ENCODE data around the gene TMPRSS13.
"Not testable (repeated sequence)": the region's sequence is repeated elsewhere in the genome, so short reads cannot be mapped to it uniquely, and the experiment has no call there.

The TMPRSS13 gene

GRCh38 chr11:117950993-117951961 lies 22.1 kb upstream of the TMPRSS13 start:
- H3K9me3 ChIP-seq (ENCODE audit: control insufficient read depth in 2 of 2, low read length in 2 of 2) = no peaks in the 10 kb centered on the region
- H3K9ac ChIP-seq (ENCODE audit: low read depth in 1 of 2, low read length in 2 of 2) = peak overlapping the region in 1 of 2 donors; percentile 44
- no peaks in the 10 kb centered on the region for H3K27me3 ChIP-seq (ENCODE audit: control insufficient read depth in 2 of 2, insufficient read depth in 2 of 2, low read length in 2 of 2)
- H3K27ac ChIP-seq (ENCODE audit: low read depth in 2 of 2, low read length in 2 of 2) = peak overlapping the region; percentile 2 to 11
- H3K36me3 ChIP-seq (ENCODE audit: control insufficient read depth in 2 of 2, insufficient read depth in 2 of 2, low read length in 2 of 2) = no peaks in the 10 kb centered on the region
- H3K4me3 ChIP-seq (ENCODE audit: low read length in 2 of 2) = no peak overlapping the region
- H3K4me1 ChIP-seq (ENCODE audit: control insufficient read depth in 2 of 2, insufficient read depth in 2 of 2, low read length in 2 of 2) = peaks cover 3 to 18% of the 10 kb centered on the region in 2 donors

- H3K9me3 ChIP-seq (ENCODE audit: control insufficient read depth in 2 of 2, low read length in 2 of 2) = no peaks in the 10 kb centered on the region
- H3K4me3 ChIP-seq (ENCODE audit: low read length in 2 of 2) = no peak overlapping the region
- peaks cover 3 to 18% of the 10 kb centered on the region in 2 donors for H3K4me1 ChIP-seq (ENCODE audit: control insufficient read depth in 2 of 2, insufficient read depth in 2 of 2, low read length in 2 of 2)
- peak overlapping the region in 1 of 2 donors; percentile 11 for H3K27ac ChIP-seq (ENCODE audit: low read depth in 2 of 2, low read length in 2 of 2)
- H3K27me3 ChIP-seq (ENCODE audit: control insufficient read depth in 2 of 2, insufficient read depth in 2 of 2, low read length in 2 of 2) = no peaks in the 10 kb centered on the region
- H3K36me3 ChIP-seq (ENCODE audit: control insufficient read depth in 2 of 2, insufficient read depth in 2 of 2, low read length in 2 of 2) = no peaks in the 10 kb centered on the region
- H3K9ac ChIP-seq (ENCODE audit: low read depth in 1 of 2, low read length in 2 of 2) = no peak overlapping the region
Observed at GRCh38 chr11:117950301-117950700, 21.1 kb upstream of the TMPRSS13 start.

- Histone ChIP-seq H3K36me3 (ENCODE audit: control insufficient read depth in 2 of 2, insufficient read depth in 2 of 2, low read length in 2 of 2) (no peaks in the 10 kb centered on the region), H3K9ac (ENCODE audit: low read depth in 1 of 2, low read length in 2 of 2) (no peak overlapping the region), H3K4me1 (ENCODE audit: control insufficient read depth in 2 of 2, insufficient read depth in 2 of 2, low read length in 2 of 2) (peaks cover 3 to 18% of the 10 kb centered on the region in 2 donors), H3K9me3 (ENCODE audit: control insufficient read depth in 2 of 2, low read length in 2 of 2) (no peaks in the 10 kb centered on the region), H3K4me3 (ENCODE audit: low read length in 2 of 2) (no peak overlapping the region), H3K27ac (ENCODE audit: low read depth in 2 of 2, low read length in 2 of 2) (no peak overlapping the region), H3K27me3 (ENCODE audit: control insufficient read depth in 2 of 2, insufficient read depth in 2 of 2, low read length in 2 of 2) (no peaks in the 10 kb centered on the region)
Observed at GRCh38 chr11:117949062-117949461, 19.9 kb upstream of the TMPRSS13 start.

GRCh38 chr11:117948466-117948865 lies 19.3 kb upstream of the TMPRSS13 start:
- H3K9ac ChIP-seq (ENCODE audit: low read depth in 1 of 2, low read length in 2 of 2); H3K36me3 ChIP-seq (ENCODE audit: control insufficient read depth in 2 of 2, insufficient read depth in 2 of 2, low read length in 2 of 2); H3K9me3 ChIP-seq (ENCODE audit: control insufficient read depth in 2 of 2, low read length in 2 of 2); H3K4me3 ChIP-seq (ENCODE audit: low read length in 2 of 2); H3K27me3 ChIP-seq (ENCODE audit: control insufficient read depth in 2 of 2, insufficient read depth in 2 of 2, low read length in 2 of 2); H3K27ac ChIP-seq (ENCODE audit: low read depth in 2 of 2, low read length in 2 of 2): not testable (repeated sequence)
- H3K4me1 ChIP-seq (ENCODE audit: control insufficient read depth in 2 of 2, insufficient read depth in 2 of 2, low read length in 2 of 2) = peaks cover 3 to 18% of the 10 kb centered on the region in 2 donors

- H3K9me3 ChIP-seq (ENCODE audit: control insufficient read depth in 2 of 2, low read length in 2 of 2); H3K9ac ChIP-seq (ENCODE audit: low read depth in 1 of 2, low read length in 2 of 2); H3K4me3 ChIP-seq (ENCODE audit: low read length in 2 of 2); H3K27ac ChIP-seq (ENCODE audit: low read depth in 2 of 2, low read length in 2 of 2); H3K36me3 ChIP-seq (ENCODE audit: control insufficient read depth in 2 of 2, insufficient read depth in 2 of 2, low read length in 2 of 2); H3K27me3 ChIP-seq (ENCODE audit: control insufficient read depth in 2 of 2, insufficient read depth in 2 of 2, low read length in 2 of 2): not testable (repeated sequence)
- peaks cover 3 to 18% of the 10 kb centered on the region in 2 donors for H3K4me1 ChIP-seq (ENCODE audit: control insufficient read depth in 2 of 2, insufficient read depth in 2 of 2, low read length in 2 of 2)
Observed at GRCh38 chr11:117947751-117948150, 18.5 kb upstream of the TMPRSS13 start.

- Histone ChIP-seq H3K4me3 (ENCODE audit: low read length in 2 of 2) (no peak overlapping the region), H3K4me1 (ENCODE audit: control insufficient read depth in 2 of 2, insufficient read depth in 2 of 2, low read length in 2 of 2) (peaks cover 3 to 13% of the 10 kb centered on the region in 2 donors), H3K27me3 (ENCODE audit: control insufficient read depth in 2 of 2, insufficient read depth in 2 of 2, low read length in 2 of 2) (no peaks in the 10 kb centered on the region), H3K36me3 (ENCODE audit: control insufficient read depth in 2 of 2, insufficient read depth in 2 of 2, low read length in 2 of 2) (no peaks in the 10 kb centered on the region), H3K9me3 (ENCODE audit: control insufficient read depth in 2 of 2, low read length in 2 of 2) (no peaks in the 10 kb centered on the region), H3K27ac (ENCODE audit: low read depth in 2 of 2, low read length in 2 of 2) (no peak overlapping the region), H3K9ac (ENCODE audit: low read depth in 1 of 2, low read length in 2 of 2) (no peak overlapping the region)
Observed at GRCh38 chr11:117946842-117947526, 17.8 kb upstream of the TMPRSS13 start.

GRCh38 chr11:117946156-117946841 lies 17.1 kb upstream of the TMPRSS13 start:
- H3K4me1 ChIP-seq (ENCODE audit: control insufficient read depth in 2 of 2, insufficient read depth in 2 of 2, low read length in 2 of 2) = peaks cover 3 to 10% of the 10 kb centered on the region in 2 donors
- no peak overlapping the region for H3K9ac ChIP-seq (ENCODE audit: low read depth in 1 of 2, low read length in 2 of 2)
- H3K9me3 ChIP-seq (ENCODE audit: control insufficient read depth in 2 of 2, low read length in 2 of 2) = no peaks in the 10 kb centered on the region
- no peaks in the 10 kb centered on the region for H3K27me3 ChIP-seq (ENCODE audit: control insufficient read depth in 2 of 2, insufficient read depth in 2 of 2, low read length in 2 of 2)
- no peak overlapping the region for H3K4me3 ChIP-seq (ENCODE audit: low read length in 2 of 2)
- no peak overlapping the region for H3K27ac ChIP-seq (ENCODE audit: low read depth in 2 of 2, low read length in 2 of 2)
- no peaks in the 10 kb centered on the region for H3K36me3 ChIP-seq (ENCODE audit: control insufficient read depth in 2 of 2, insufficient read depth in 2 of 2, low read length in 2 of 2)

- H3K9me3 ChIP-seq (ENCODE audit: control insufficient read depth in 2 of 2, low read length in 2 of 2) = no peaks in the 10 kb centered on the region
- H3K9ac ChIP-seq (ENCODE audit: low read depth in 1 of 2, low read length in 2 of 2) = no peak overlapping the region
- no peaks in the 10 kb centered on the region for H3K27me3 ChIP-seq (ENCODE audit: control insufficient read depth in 2 of 2, insufficient read depth in 2 of 2, low read length in 2 of 2)
- H3K36me3 ChIP-seq (ENCODE audit: control insufficient read depth in 2 of 2, insufficient read depth in 2 of 2, low read length in 2 of 2) = no peaks in the 10 kb centered on the region
- H3K27ac ChIP-seq (ENCODE audit: low read depth in 2 of 2, low read length in 2 of 2) = no peak overlapping the region
- H3K4me3 ChIP-seq (ENCODE audit: low read length in 2 of 2) = no peak overlapping the region
- peaks cover 0 to 3% of the 10 kb centered on the region in 2 donors for H3K4me1 ChIP-seq (ENCODE audit: control insufficient read depth in 2 of 2, insufficient read depth in 2 of 2, low read length in 2 of 2)
Observed at GRCh38 chr11:117945047-117945810, 16.0 kb upstream of the TMPRSS13 start.

- Histone ChIP-seq H3K9me3 (ENCODE audit: control insufficient read depth in 2 of 2, low read length in 2 of 2) (no peaks in the 10 kb centered on the region), H3K9ac (ENCODE audit: low read depth in 1 of 2, low read length in 2 of 2) (no peak overlapping the region), H3K4me3 (ENCODE audit: low read length in 2 of 2) (no peak overlapping the region), H3K4me1 (ENCODE audit: control insufficient read depth in 2 of 2, insufficient read depth in 2 of 2, low read length in 2 of 2) (peaks cover 0 to 2% of the 10 kb centered on the region in 2 donors), H3K27me3 (ENCODE audit: control insufficient read depth in 2 of 2, insufficient read depth in 2 of 2, low read length in 2 of 2) (no peaks in the 10 kb centered on the region), H3K36me3 (ENCODE audit: control insufficient read depth in 2 of 2, insufficient read depth in 2 of 2, low read length in 2 of 2) (no peaks in the 10 kb centered on the region), H3K27ac (ENCODE audit: low read depth in 2 of 2, low read length in 2 of 2) (no peak overlapping the region)
Observed at GRCh38 chr11:117944554-117944953, 15.4 kb upstream of the TMPRSS13 start.

Measured in mucosa of rectum (tissue), 2 donors.